K562 (cell line): Measurements from ENCODE around the gene FANCG.

Experiments used
- CTCF ChIP-seq, 3 experiments: IDR thresholded peaks in 2 of 3; conservative IDR thresholded peaks in 1 of 3; 2 replicates each; pipeline ENCODE4 v1.5.1; 2011 to 2012; ENCODE audit warnings: low read length in 3 of 3, mild to moderate bottlenecking in 3 of 3, control low read depth in 2 of 3, improper control_type of control experiment in 1 of 3, inconsistent platforms in 1 of 3, low read depth in 1 of 3, mixed read lengths in 1 of 3, moderate library complexity in 1 of 3; ENCODE audit not compliant: insufficient read depth in 2 of 3
- MEIS2 ChIP-seq: fragments of 450-650 bp; IDR thresholded peaks from 2 replicates; pipeline ENCODE4 v1.6.1; 2014; ENCODE audit warnings: mild to moderate bottlenecking; ENCODE audit not compliant: partially characterized antibody
- MLLT1 ChIP-seq, 2 experiments: fragments of 450-650 bp; IDR thresholded peaks; 2 replicates each; pipeline ENCODE4 v1.6.1; 2016
- POLR2AphosphoS5 ChIP-seq: IDR thresholded peaks from 2 replicates; pipeline ENCODE4 v1.6.1; 2011; ENCODE audit warnings: mild to moderate bottlenecking, low read depth, low read length, moderate library complexity; ENCODE audit not compliant: control insufficient read depth, insufficient read depth
- RBBP5 ChIP-seq: fragments of 200-600 bp; sonication (generic); IDR thresholded peaks from 2 replicates; pipeline ENCODE4 v1.6.1; 2012; ENCODE audit warnings: borderline replicate concordance, mild to moderate bottlenecking, low read length, control low read depth, inconsistent platforms; ENCODE audit not compliant: insufficient read depth, poor library complexity, severe bottlenecking
- SETDB1 ChIP-seq: IDR thresholded peaks from one replicate; pipeline ENCODE4 v1.6.1; 2012; ENCODE audit warnings: low read length, control low read depth, inconsistent platforms
- SMARCE1 ChIP-seq: fragments of 450-650 bp; IDR thresholded peaks from 2 replicates; pipeline ENCODE4 v1.7.1; 2016; ENCODE audit warnings: mild to moderate bottlenecking
- SOX6 ChIP-seq: fragments of 450-650 bp; IDR thresholded peaks from 2 replicates; pipeline ENCODE4 v1.6.1; 2014; ENCODE audit warnings: mild to moderate bottlenecking
- ZBTB12 ChIP-seq: fragments of 250-450 bp; sonication (Bioruptor Pico); IDR thresholded peaks from 2 replicates; pipeline ENCODE4 v1.4.0; 2020
- ZFP30 ChIP-seq: fragments of 250-450 bp; sonication (Bioruptor Pico); IDR thresholded peaks from 2 replicates; pipeline ENCODE4 v1.8.0; 2022; ENCODE audit warnings: moderate library complexity, mild to moderate bottlenecking, inconsistent platforms, borderline replicate concordance

GRCh38 chr9:35067056-35067455, 12.7 kb downstream of the FANCG start:
- TF ChIP-seq SOX6, result no peak
- no peak for TF ChIP-seq ZFP30
- TF ChIP-seq MEIS2, result no peak
- no peak for TF ChIP-seq MLLT1 (IDR thresholded peaks at IDR 0.05)
- no peak for TF ChIP-seq ZBTB12 (CRISPR knock-in tag)
- no peak for TF ChIP-seq CTCF (IDR thresholded peaks at IDR 0.05 in 2 of 3, conservative IDR thresholded peaks at IDR 0.05 in 1 of 3; ENCODE audit: insufficient read depth in 2 of 3, low read depth in 1 of 3, low read length in 3 of 3)
- TF ChIP-seq POLR2AphosphoS5, result no peak
- no peak for TF ChIP-seq SETDB1
- TF ChIP-seq SMARCE1, result no peak
- no peak for TF ChIP-seq RBBP5
